KMS-11 (cell line): Measurements from ENCODE around the gene ZNF333.

ENCODE experiments used
- H2AFZ ChIP-seq: fragments of 200-600 bp; sonication (generic); 2 replicates; pipeline ENCODE4 v1.6.1; 2016; ENCODE audit warnings: antibody characterized with exemption, mixed run types, low read depth
- H3K27ac ChIP-seq: fragments of 200-600 bp; sonication (generic); 2 replicates; pipeline ENCODE4 v1.6.1; 2016; ENCODE audit warnings: mild to moderate bottlenecking, mixed run types
- H3K27me3 ChIP-seq: fragments of 200-600 bp; sonication (generic); 2 replicates; pipeline ENCODE4 v1.6.1; 2017; ENCODE audit warnings: mild to moderate bottlenecking, low read depth, mixed run types, moderate library complexity; ENCODE audit not compliant: insufficient read depth
- H3K36me3 ChIP-seq: fragments of 200-600 bp; sonication (generic); 2 replicates; pipeline ENCODE4 v1.6.1; 2017; ENCODE audit warnings: mild to moderate bottlenecking, mixed run types; ENCODE audit not compliant: insufficient read depth
- H3K4me1 ChIP-seq: fragments of 200-600 bp; sonication (generic); 2 replicates; pipeline ENCODE4 v1.6.1; 2016; ENCODE audit warnings: mild to moderate bottlenecking, low read depth, mixed run types; ENCODE audit not compliant: poor library complexity, severe bottlenecking
- H3K4me2 ChIP-seq: fragments of 200-600 bp; sonication (generic); 2 replicates; pipeline ENCODE4 v1.7.0; 2016; ENCODE audit warnings: mild to moderate bottlenecking, mixed run types
- H3K4me3 ChIP-seq: fragments of 200-600 bp; sonication (generic); IDR thresholded peaks from 2 replicates; pipeline ENCODE4 v1.6.1; 2017; ENCODE audit warnings: low read depth, low read length, mixed read lengths; ENCODE audit not compliant: insufficient read depth
- H3K79me2 ChIP-seq: fragments of 200-600 bp; sonication (generic); 2 replicates; pipeline ENCODE4 v1.6.1; 2016; ENCODE audit warnings: low read depth, mixed run types; ENCODE audit not compliant: insufficient read depth
- H3K9ac ChIP-seq: fragments of 200-600 bp; sonication (generic); 2 replicates; pipeline ENCODE4 v1.6.1; 2016; ENCODE audit warnings: mild to moderate bottlenecking, mixed run types
- H4K20me1 ChIP-seq: fragments of 200-600 bp; sonication (generic); 2 replicates; pipeline ENCODE4 v1.6.1; 2016; ENCODE audit warnings: mild to moderate bottlenecking, mixed run types; ENCODE audit not compliant: insufficient read depth
- CTCF ChIP-seq: fragments of 200-600 bp; sonication (generic); conservative IDR thresholded peaks from 2 replicates; pipeline ENCODE4 v1.6.1; 2017; ENCODE audit warnings: low read depth, mild to moderate bottlenecking, antibody characterized with exemption, low read length, moderate library complexity, mixed read lengths

The ZNF333 gene

GRCh38 chr19:14674764-14675163 lies 15.1 kb upstream of the ZNF333 start, which contains the start of gene ADGRE3:
Gene ADGRE3 (minus strand): TSS chr19:14674844. CDS start chr19:14674770, 74 bp downstream.
- Histone ChIP-seq H3K4me1 (no peaks in the 10 kb centered on the region), H3K79me2 (no peaks in the 10 kb centered on the region), H3K4me3 (no peak within 1 kb of the TSS), H3K9ac (no peak within 1 kb of the TSS), H3K4me2 (no peak within 1 kb of the TSS), H2AFZ (no peak within 1 kb of the TSS), H3K27ac (no peak within 1 kb of the TSS), H3K27me3 (peaks cover 30% of the 10 kb centered on the region; the same call in 1 of the 2 replicates), H4K20me1 (no peaks in the 10 kb centered on the region), H3K36me3 (no peaks in the 10 kb centered on the region)
- TF ChIP-seq CTCF: no peak

- TF ChIP-seq CTCF: no peak
- H2AFZ ChIP-seq: no peak overlapping the region
- H4K20me1 ChIP-seq: no peaks in the 10 kb centered on the region
- H3K4me1 ChIP-seq: no peaks in the 10 kb centered on the region
- no peaks in the 10 kb centered on the region for H3K36me3 ChIP-seq
- no peak overlapping the region for H3K27ac ChIP-seq
- peaks cover 23% of the 10 kb centered on the region; the same call in 1 of the 2 replicates for H3K27me3 ChIP-seq
- H3K4me2 ChIP-seq: no peak overlapping the region
- H3K79me2 ChIP-seq: no peaks in the 10 kb centered on the region
- H3K9ac ChIP-seq: no peak overlapping the region
- no peak overlapping the region for H3K4me3 ChIP-seq
Measured at GRCh38 chr19:14676762-14677161, 13.1 kb upstream of the ZNF333 start.

GRCh38 chr19:14677464-14677863 lies 12.4 kb upstream of the ZNF333 start:
- Histone ChIP-seq H3K36me3 (no peaks in the 10 kb centered on the region), H3K4me2 (no peak overlapping the region), H3K27me3 (peaks cover 26% of the 10 kb centered on the region; the same call in 1 of the 2 replicates), H3K4me1 (no peaks in the 10 kb centered on the region), H3K79me2 (no peaks in the 10 kb centered on the region), H3K9ac (no peak overlapping the region), H3K27ac (no peak overlapping the region), H3K4me3 (no peak overlapping the region), H4K20me1 (no peaks in the 10 kb centered on the region), H2AFZ (no peak overlapping the region)
- no peak for TF ChIP-seq CTCF

GRCh38 chr19:14678199-14678598 lies 11.6 kb upstream of the ZNF333 start:
- no peaks in the 10 kb centered on the region for H3K79me2 ChIP-seq
- H2AFZ ChIP-seq: no peak overlapping the region
- no peak overlapping the region for H3K9ac ChIP-seq
- H3K4me2 ChIP-seq: no peak overlapping the region
- H3K4me3 ChIP-seq: no peak overlapping the region
- H3K4me1 ChIP-seq: no peaks in the 10 kb centered on the region
- no peak for TF ChIP-seq CTCF
- no peak overlapping the region for H3K27ac ChIP-seq
- no peaks in the 10 kb centered on the region for H3K36me3 ChIP-seq
- no peaks in the 10 kb centered on the region for H4K20me1 ChIP-seq
- peaks cover 21% of the 10 kb centered on the region; the same call in 1 of the 2 replicates for H3K27me3 ChIP-seq
